ENCODE data around the gene HLX.

HLX gene

DNA sequence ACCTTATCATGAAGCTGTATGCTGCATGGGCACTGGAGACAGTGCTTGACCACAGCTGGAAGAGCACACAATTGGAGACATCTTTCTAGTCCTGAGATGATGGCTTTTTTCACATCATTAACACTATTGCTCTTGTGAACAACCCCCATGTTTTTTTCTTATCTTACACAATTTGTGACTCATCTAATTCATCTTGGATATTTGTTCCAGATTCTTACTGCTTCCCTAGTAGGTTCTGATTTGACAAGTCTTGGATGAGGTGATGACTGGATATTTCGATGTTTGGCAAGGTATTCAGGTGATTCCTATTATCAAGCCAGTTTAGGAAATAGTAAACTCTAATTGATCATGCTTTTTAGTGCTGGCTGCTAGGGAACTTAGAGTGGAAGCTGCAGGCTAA lies 23.7 kb downstream of the HLX start:
- TF ChIP-seq ZNF384 (IDR thresholded peaks at IDR 0.05) = no peak
- TF ChIP-seq FOXK2 (IDR thresholded peaks at IDR 0.05) = no peak
- TF ChIP-seq CTBP1 (IDR thresholded peaks at IDR 0.05; ENCODE audit: borderline replicate concordance) = no peak
- TF ChIP-seq FOXM1 (IDR thresholded peaks at IDR 0.05; ENCODE audit: borderline replicate concordance) = no peak
- TF ChIP-seq ELF4 (IDR thresholded peaks at IDR 0.05) = no peak
- TF ChIP-seq, protein P1, sequence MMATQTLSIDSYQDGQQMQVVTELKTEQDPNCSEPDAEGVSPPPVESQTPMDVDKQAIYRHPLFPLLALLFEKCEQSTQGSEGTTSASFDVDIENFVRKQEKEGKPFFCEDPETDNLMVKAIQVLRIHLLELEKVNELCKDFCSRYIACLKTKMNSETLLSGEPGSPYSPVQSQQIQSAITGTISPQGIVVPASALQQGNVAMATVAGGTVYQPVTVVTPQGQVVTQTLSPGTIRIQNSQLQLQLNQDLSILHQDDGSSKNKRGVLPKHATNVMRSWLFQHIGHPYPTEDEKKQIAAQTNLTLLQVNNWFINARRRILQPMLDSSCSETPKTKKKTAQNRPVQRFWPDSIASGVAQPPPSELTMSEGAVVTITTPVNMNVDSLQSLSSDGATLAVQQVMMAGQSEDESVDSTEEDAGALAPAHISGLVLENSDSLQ (IDR thresholded peaks at IDR 0.05) = no peak
- no peak for TF ChIP-seq TARDBP (IDR thresholded peaks at IDR 0.05)
- TF ChIP-seq HDGF (IDR thresholded peaks at IDR 0.05; ENCODE audit: borderline replicate concordance) = no peak
- TF ChIP-seq NFRKB (IDR thresholded peaks at IDR 0.05) = no peak
- TF ChIP-seq SUZ12 (IDR thresholded peaks at IDR 0.05) = no peak
- TF ChIP-seq ARNT (IDR thresholded peaks at IDR 0.05) = no peak
- POLR2A ChIA-PET = no interaction called here
- CTCF ChIA-PET = no interaction called here
- no peak for DNase-seq (ENCODE audit: extremely low spot score)

DNA sequence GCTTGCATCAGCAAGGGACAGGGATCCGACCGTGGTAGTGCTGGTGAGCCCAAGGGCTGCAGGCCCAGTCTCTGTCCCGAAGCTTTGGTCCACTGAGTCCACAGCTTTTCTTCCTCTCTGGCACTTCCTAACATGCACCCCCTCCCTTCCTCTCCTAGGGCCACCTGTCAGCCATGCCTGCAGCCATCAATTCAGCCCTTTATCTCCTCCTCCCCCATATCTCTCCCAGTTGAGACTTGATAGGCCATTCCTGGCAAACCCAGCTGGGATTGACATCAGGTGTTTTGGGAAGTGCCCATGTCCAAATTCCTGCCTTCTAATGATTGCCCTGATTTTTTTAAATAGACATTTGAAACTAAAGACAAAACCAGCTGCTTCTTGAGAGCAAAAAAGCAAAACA lies 25.6 kb downstream of the HLX start:
- POLR2A ChIA-PET = no interaction called here
- CTCF ChIA-PET = no interaction called here
- DNase-seq (ENCODE audit: extremely low spot score) = no peak
- TF ChIP-seq, protein P1 (IDR thresholded peaks at IDR 0.05) = 0 out of 2 replicates have a peak, but pooled peaks have one; percentile 4
- TF ChIP-seq SUZ12 (IDR thresholded peaks at IDR 0.05) = no peak

DNA sequence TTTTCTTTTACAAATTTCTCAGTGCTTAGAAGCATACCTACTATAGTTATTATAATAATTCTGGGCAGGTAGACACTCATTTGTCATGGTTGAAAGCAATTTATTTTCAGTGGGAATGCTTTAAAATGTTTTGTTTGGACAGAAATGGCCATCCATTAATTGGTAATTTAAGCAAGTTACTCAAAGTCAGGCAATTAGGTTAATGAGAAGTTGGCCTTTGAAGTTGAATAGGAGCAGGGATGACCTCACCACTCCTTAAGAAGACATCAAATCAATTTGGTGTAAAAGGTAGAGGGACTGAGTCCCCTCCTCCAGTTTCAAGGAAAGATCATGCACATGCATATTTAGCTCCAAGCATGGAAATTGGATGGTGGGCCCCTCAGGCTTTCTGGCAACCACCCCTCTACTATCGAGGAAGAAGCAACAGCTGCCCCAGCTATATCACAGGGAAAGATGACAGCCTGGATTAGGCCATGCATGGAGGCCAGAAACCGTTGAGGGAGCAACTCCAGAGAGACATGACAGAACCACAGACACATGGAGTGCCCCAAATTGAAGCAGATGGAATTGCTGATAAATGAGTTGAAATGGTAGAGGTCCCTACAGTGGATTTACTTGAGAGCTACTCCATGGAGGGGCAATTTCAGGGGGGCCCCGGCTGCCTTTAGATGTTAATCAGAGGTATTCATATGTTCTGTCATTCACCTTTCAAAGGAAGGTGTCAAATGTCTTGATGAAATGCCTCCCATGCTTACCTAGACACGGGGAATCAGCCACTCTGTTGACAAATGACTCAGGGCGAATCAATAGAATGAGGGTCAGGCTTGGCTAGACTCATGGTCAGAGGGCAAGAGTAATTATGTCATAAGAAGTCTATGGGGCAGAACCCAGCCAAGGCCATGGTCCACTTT lies 26.7 kb downstream of the HLX start:
- DNase-seq (ENCODE audit: extremely low spot score) = no peak
- POLR2A ChIA-PET = no interaction called here

DNA sequence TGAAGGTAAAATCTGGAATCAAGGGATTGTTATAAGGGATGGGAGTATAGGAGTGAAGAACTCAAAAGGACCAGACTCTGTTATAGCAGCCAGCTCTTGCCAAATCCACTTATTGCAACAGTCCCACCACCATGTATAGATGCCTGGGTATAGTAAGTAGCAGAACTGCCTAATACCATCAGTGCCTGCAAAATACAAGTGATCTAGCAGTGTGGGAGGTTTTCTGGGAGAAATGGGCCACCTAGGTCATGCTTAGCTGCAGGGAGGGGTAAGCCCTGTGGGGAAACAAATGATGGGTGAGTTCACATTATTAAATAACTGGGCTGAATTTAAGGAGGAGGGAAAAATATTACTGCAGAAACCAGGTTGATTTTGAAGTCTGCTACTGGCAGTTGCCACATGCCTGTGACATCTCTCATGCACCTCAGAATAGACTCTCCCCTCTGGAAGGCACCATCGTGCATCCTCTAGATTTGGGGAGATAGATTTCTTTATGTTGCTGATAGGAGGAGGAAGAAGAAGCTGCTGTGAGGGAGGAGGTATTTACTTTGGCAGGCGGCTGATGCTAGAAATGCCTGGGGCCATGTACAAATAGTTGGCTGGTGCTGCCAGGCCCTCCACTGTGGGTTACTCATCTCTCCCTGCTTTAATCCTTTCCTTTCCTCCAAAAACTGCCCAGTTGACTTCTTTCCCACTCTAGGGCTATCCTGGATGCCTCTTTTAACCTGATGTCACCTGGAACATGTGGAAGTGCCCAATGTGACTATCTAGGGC lies 27.5 kb downstream of the HLX start:
- no peak for TF ChIP-seq LEF1 (IDR thresholded peaks at IDR 0.05; ENCODE audit: borderline replicate concordance)
- TF ChIP-seq NFRKB (IDR thresholded peaks at IDR 0.05) = no peak
- TF ChIP-seq SUZ12 (IDR thresholded peaks at IDR 0.05) = no peak
- no peak for TF ChIP-seq BHLHE40 (IDR thresholded peaks at IDR 0.05; ENCODE audit: borderline replicate concordance)
- TF ChIP-seq FOXK2 (IDR thresholded peaks at IDR 0.05) = no peak
- no peak for TF ChIP-seq ELF4 (IDR thresholded peaks at IDR 0.05)
- no peak for TF ChIP-seq ZNF384 (IDR thresholded peaks at IDR 0.05)
- no peak for TF ChIP-seq L3MBTL2 (conservative IDR thresholded peaks at IDR 0.05)
- TF ChIP-seq CTBP1 (IDR thresholded peaks at IDR 0.05; ENCODE audit: borderline replicate concordance) = no peak
- no peak for TF ChIP-seq ARNT (IDR thresholded peaks at IDR 0.05)
- CTCF ChIA-PET = no interaction called here
- POLR2A ChIA-PET = no interaction called here
- no peak for DNase-seq (ENCODE audit: extremely low spot score)

More for the DNA sequence above, 26.7 kb downstream of the HLX start:
- TF ChIP-seq ZNF384 (IDR thresholded peaks at IDR 0.05) (no peak), NFRKB (IDR thresholded peaks at IDR 0.05) (no peak), LEF1 (IDR thresholded peaks at IDR 0.05; ENCODE audit: borderline replicate concordance) (no peak), BHLHE40 (IDR thresholded peaks at IDR 0.05; ENCODE audit: borderline replicate concordance) (no peak), SUZ12 (IDR thresholded peaks at IDR 0.05) (no peak), FOXK2 (IDR thresholded peaks at IDR 0.05) (no peak), L3MBTL2 (conservative IDR thresholded peaks at IDR 0.05) (no peak), TARDBP (IDR thresholded peaks at IDR 0.05) (no peak), FOXA1 (IDR thresholded peaks at IDR 0.05) (no peak), FOXM1 (IDR thresholded peaks at IDR 0.05; ENCODE audit: borderline replicate concordance) (no peak), HDGF (IDR thresholded peaks at IDR 0.05; ENCODE audit: borderline replicate concordance) (no peak), SP1 (IDR thresholded peaks at IDR 0.05) (no peak), ARNT (IDR thresholded peaks at IDR 0.05) (no peak), ELF4 (IDR thresholded peaks at IDR 0.05) (no peak), CTBP1 (IDR thresholded peaks at IDR 0.05; ENCODE audit: borderline replicate concordance) (no peak)
- TF ChIP-seq, protein P1 (IDR thresholded peaks at IDR 0.05) = no peak; the same call in 1 of the 2 replicates
- CTCF ChIA-PET = no interaction called here

DNA sequence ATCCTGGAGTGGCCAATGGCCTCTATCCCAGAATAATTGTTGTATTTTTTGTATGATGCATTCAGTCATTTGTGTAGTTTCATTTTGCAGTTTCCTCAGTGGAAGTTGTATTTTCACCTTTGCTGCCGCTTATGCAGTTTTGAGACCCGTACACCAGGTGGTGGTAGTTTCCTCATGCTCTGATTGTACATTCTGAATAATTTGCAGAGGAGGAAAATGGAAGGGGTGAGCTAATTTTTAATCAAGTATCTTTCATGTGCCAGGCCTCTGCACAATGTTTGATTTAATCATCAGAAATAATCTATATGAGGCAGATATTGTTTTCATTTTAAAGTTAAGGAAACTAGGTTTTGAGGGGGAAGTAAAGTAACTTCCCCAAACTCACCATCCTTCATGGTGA lies 29.5 kb downstream of the HLX start:
- TF ChIP-seq L3MBTL2 (conservative IDR thresholded peaks at IDR 0.05) = no peak
- DNase-seq (ENCODE audit: extremely low spot score) = no peak
- ChIA-PET CTCF (interaction anchor here (0.6 to 1.0 kb wide), 2 partner anchors 175 to 209 kb away, joined by 3 read pairs; no protein-coding TSS in a partner anchor), POLR2A (no interaction called here)

DNA sequence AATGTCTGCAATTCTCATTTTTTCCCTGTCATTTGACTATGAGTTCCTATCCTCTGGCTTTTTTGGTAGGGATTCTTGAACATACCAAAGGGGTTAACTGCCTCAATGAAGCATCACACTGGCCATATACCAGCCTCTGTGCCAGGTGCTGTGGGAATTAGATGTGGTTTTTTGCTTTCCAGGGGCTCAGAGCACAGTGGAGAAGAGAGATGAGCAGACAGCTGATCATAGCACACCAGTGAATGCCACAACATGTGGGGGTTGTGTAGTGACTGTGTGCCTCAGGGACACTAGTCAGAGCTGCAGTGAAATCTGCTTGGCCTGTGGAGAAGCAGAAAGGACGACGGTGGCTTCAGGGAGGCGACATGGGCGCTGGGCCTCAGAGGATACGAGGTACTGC lies 30.8 kb downstream of the HLX start:
- CTCF ChIA-PET = no interaction called here
- no peak for DNase-seq (ENCODE audit: extremely low spot score)
- POLR2A ChIA-PET = no interaction called here
- TF ChIP-seq ZNF384 (IDR thresholded peaks at IDR 0.05) (no peak), FOXA1 (IDR thresholded peaks at IDR 0.05) (no peak), HDGF (IDR thresholded peaks at IDR 0.05; ENCODE audit: borderline replicate concordance) (no peak), FOXM1 (IDR thresholded peaks at IDR 0.05; ENCODE audit: borderline replicate concordance) (no peak), TARDBP (IDR thresholded peaks at IDR 0.05) (no peak), L3MBTL2 (conservative IDR thresholded peaks at IDR 0.05) (no peak), BHLHE40 (IDR thresholded peaks at IDR 0.05; ENCODE audit: borderline replicate concordance) (no peak), ELF4 (IDR thresholded peaks at IDR 0.05) (no peak)
- TF ChIP-seq, protein P1 (IDR thresholded peaks at IDR 0.05) = no peak
